ENCODE data around the gene PRPF31. TPM values are rescaled to one million over a fixed set of nuclear protein-coding genes. Genes with fewer than 3 reads are reported as not detected.

Gene PRPF31
- total and polyA plus RNA-seq, 9 of the 15 experiments (the other 6 are each of a cell fraction or from before 2014, with no cell fraction given): 5.8 to 92.2 (median 69.2) TPM

DNA sequence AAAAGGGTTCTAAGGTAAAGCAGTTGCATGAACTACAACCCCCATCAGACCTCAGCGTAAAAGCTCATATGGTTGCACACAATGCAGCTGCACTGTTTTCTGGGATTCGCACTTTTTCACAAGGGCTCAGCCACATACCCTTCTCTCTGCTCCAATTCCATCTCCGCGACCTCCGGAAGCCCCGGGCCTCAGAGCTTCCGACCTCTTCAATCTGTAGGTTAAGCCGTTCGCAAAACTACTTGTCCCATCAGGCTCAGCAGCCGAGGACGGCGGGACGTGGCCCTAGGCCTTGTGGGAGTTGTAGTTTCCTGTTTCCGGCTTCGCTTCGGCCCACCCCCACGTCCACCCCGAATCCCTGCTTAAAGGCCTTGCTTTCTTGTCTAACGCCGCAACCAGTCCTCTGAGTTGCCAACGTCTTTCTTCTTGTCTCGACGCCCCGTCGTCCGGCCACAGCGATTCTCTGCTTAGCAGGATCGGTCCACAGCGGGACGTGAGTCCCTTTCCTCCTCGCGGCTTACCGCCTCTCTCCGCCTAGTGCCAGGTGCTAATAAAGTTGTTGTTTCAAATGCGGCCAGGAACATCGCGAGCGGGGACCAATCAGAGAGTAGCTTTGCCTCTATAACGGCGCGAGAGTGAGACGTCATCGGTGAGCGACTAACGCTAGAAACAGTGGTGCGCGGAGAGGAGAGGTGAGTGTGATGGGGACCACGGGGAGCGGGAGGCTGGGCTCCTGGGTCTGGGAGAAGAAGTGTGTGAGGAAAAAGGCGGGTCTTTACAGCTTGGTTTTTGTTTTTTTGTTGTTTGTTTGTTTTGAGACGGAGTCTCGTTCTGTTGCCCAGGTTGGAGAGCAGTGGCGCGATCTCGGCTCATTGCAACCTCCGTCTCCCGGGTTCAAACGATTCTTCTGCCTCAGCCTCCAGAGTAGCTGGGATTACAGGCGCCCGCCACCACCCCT is at the start of gene PRPF31, which contains the start of gene TFPT (continued):
- TF ChIP-seq, protein P1, sequence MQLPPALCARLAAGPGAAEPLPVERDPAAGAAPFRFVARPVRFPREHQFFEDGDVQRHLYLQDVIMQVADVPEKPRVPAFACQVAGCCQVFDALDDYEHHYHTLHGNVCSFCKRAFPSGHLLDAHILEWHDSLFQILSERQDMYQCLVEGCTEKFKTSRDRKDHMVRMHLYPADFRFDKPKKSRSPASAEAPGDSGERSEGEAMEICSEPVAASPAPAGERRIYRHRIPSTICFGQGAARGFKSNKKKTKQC (CRISPR knock-in tag; IDR thresholded peaks at IDR 0.05): peak; percentile 89
- TF ChIP-seq, protein P2, sequence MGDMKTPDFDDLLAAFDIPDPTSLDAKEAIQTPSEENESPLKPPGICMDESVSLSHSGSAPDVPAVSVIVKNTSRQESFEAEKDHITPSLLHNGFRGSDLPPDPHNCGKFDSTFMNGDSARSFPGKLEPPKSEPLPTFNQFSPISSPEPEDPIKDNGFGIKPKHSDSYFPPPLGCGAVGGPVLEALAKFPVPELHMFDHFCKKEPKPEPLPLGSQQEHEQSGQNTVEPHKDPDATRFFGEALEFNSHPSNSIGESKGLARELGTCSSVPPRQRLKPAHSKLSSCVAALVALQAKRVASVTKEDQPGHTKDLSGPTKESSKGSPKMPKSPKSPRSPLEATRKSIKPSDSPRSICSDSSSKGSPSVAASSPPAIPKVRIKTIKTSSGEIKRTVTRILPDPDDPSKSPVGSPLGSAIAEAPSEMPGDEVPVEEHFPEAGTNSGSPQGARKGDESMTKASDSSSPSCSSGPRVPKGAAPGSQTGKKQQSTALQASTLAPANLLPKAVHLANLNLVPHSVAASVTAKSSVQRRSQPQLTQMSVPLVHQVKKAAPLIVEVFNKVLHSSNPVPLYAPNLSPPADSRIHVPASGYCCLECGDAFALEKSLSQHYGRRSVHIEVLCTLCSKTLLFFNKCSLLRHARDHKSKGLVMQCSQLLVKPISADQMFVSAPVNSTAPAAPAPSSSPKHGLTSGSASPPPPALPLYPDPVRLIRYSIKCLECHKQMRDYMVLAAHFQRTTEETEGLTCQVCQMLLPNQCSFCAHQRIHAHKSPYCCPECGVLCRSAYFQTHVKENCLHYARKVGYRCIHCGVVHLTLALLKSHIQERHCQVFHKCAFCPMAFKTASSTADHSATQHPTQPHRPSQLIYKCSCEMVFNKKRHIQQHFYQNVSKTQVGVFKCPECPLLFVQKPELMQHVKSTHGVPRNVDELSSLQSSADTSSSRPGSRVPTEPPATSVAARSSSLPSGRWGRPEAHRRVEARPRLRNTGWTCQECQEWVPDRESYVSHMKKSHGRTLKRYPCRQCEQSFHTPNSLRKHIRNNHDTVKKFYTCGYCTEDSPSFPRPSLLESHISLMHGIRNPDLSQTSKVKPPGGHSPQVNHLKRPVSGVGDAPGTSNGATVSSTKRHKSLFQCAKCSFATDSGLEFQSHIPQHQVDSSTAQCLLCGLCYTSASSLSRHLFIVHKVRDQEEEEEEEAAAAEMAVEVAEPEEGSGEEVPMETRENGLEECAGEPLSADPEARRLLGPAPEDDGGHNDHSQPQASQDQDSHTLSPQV (IDR thresholded peaks at IDR 0.05): peak; percentile 90
- TF ChIP-seq RAD51 (IDR thresholded peaks at IDR 0.05; ENCODE audit: borderline replicate concordance, low read depth): no peak
- peak; percentile 37 for TF ChIP-seq RBM25 (IDR thresholded peaks at IDR 0.05; ENCODE audit: low read depth, low read length, severe bottlenecking)
- TF ChIP-seq CBX2 (IDR thresholded peaks at IDR 0.05; ENCODE audit: insufficient read depth, low read length, poor library complexity, severe bottlenecking): no peak
- TF ChIP-seq ZZZ3 (IDR thresholded peaks at IDR 0.05): peak; percentile 92
- peak in 1 of 2 experiments; percentile 92; a peak in 2 of 4 replicates for TF ChIP-seq CSDE1 (IDR thresholded peaks at IDR 0.05)
- TF ChIP-seq PHF21A (IDR thresholded peaks at IDR 0.05; ENCODE audit: borderline replicate concordance, low read depth): peak; percentile 52; the same call in 1 of the 2 replicates
- TF ChIP-seq NFYB (IDR thresholded peaks at IDR 0.05; ENCODE audit: extremely low read depth, insufficient read length): peak; percentile 53
- peak; percentile 16 for TF ChIP-seq SMAD1 (IDR thresholded peaks at IDR 0.05; ENCODE audit: low read depth, low read length, partially characterized antibody)
- TF ChIP-seq TAF7 (tag; IDR thresholded peaks at IDR 0.05): peak; percentile 75
- TF ChIP-seq, protein P3, sequence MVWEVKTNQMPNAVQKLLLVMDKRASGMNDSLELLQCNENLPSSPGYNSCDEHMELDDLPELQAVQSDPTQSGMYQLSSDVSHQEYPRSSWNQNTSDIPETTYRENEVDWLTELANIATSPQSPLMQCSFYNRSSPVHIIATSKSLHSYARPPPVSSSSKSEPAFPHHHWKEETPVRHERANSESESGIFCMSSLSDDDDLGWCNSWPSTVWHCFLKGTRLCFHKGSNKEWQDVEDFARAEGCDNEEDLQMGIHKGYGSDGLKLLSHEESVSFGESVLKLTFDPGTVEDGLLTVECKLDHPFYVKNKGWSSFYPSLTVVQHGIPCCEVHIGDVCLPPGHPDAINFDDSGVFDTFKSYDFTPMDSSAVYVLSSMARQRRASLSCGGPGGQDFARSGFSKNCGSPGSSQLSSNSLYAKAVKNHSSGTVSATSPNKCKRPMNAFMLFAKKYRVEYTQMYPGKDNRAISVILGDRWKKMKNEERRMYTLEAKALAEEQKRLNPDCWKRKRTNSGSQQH (CRISPR knock-in tag; IDR thresholded peaks at IDR 0.05): 0 out of 2 replicates have a peak, but pooled peaks have one; percentile 13
- no peak for TF ChIP-seq EWSR1 (IDR thresholded peaks at IDR 0.05; ENCODE audit: borderline replicate concordance, low read depth, partially characterized antibody)
- TF ChIP-seq ZEB2 (IDR thresholded peaks at IDR 0.05): no peak
- TF ChIP-seq ETV5 (CRISPR knock-in tag; IDR thresholded peaks at IDR 0.05; ENCODE audit: low read depth): peak; percentile 85
- TF ChIP-seq, protein P4, sequence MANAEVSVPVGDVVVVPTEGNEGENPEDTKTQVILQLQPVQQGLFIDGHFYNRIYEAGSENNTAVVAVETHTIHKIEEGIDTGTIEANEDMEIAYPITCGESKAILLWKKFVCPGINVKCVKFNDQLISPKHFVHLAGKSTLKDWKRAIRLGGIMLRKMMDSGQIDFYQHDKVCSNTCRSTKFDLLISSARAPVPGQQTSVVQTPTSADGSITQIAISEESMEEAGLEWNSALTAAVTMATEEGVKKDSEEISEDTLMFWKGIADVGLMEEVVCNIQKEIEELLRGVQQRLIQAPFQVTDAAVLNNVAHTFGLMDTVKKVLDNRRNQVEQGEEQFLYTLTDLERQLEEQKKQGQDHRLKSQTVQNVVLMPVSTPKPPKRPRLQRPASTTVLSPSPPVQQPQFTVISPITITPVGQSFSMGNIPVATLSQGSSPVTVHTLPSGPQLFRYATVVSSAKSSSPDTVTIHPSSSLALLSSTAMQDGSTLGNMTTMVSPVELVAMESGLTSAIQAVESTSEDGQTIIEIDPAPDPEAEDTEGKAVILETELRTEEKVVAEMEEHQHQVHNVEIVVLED (CRISPR knock-in tag; IDR thresholded peaks at IDR 0.05): peak; percentile 93
- TF ChIP-seq SIRT6 (IDR thresholded peaks at IDR 0.05; ENCODE audit: low read depth, low read length): peak; percentile 14
- TF ChIP-seq RNF2 (IDR thresholded peaks at IDR 0.05): peak; percentile 83
- TF ChIP-seq NCOR1 (IDR thresholded peaks at IDR 0.05): peak; percentile 43; the same call in 1 of the 2 replicates
- peak; percentile 92 for TF ChIP-seq ZNF197 (CRISPR knock-in tag; IDR thresholded peaks at IDR 0.05; ENCODE audit: low read depth)
